ENCODE data around the gene TSHZ2. TPM values are rescaled to one million over a fixed set of nuclear protein-coding genes. Genes with fewer than 3 reads are reported as not detected.

The TSHZ2 gene
- total and polyA plus RNA-seq, 2 of the 4 experiments (the other 2 are of a cell fraction), result under 0.01 to 0.02 TPM

DNA sequence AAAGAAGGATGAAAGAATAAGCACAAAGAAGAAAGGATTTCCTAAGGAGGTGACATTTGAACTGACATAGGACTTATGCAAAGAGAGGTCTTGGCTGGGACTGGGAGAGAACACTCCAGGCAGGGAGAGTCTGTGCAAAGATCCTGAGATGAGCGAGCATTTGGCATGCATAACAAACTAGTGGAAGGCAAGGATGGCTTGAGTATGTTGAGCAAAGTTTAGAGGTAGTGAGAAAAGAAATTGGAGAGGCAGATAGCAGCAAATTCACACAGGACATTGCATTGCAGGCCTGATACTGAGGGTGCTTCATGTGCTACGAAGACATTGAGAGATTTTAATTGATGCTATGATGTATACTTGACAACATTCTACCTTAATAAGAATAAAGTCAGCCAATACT, 383.6 kb downstream of the TSHZ2 start:
- Histone ChIP-seq H3K36me3 (ENCODE audit: control insufficient read depth, insufficient read depth, low read length) (no peaks in the 10 kb centered on the region), H3K4me1 (ENCODE audit: control insufficient read depth, insufficient read depth, low read length) (peaks cover 5% of the 10 kb centered on the region; the same call in 1 of the 2 replicates), H3K9me1 (ENCODE audit: insufficient read depth, low read length) (no peaks in the 10 kb centered on the region), H2BK20ac (ENCODE audit: low read depth, low read length) (no peak overlapping the region), H4K20me1 (ENCODE audit: insufficient read depth, low read length) (no peaks in the 10 kb centered on the region), H3K4me3 (ENCODE audit: insufficient read depth, low read depth, low read length) (no peak overlapping the region), H3K27ac (ENCODE audit: insufficient read depth, low read length) (no peak overlapping the region), H3K14ac (replicated peaks; ENCODE audit: low read depth, low read length) (no peak overlapping the region), H3K9me3 (ENCODE audit: control insufficient read depth, insufficient read depth, low read length) (peaks cover 3% of the 10 kb centered on the region), H3K9ac (ENCODE audit: low read depth, low read length) (no peak overlapping the region), H3K18ac (ENCODE audit: low read depth, low read length) (no peak overlapping the region), H2BK120ac (ENCODE audit: low read depth, low read length) (no peak overlapping the region), H3K56ac (ENCODE audit: extremely low read depth, insufficient read depth, low read length) (no peak overlapping the region), H3K79me1 (ENCODE audit: low read depth in 1 of 2, low read length in 2 of 2) (no peaks in the 10 kb centered on the region), H2BK5ac (ENCODE audit: low read depth, low read length, poor library complexity, severe bottlenecking) (no peak overlapping the region), H4K91ac (ENCODE audit: insufficient read depth, low read depth, low read length) (no peak overlapping the region), H3K4ac (ENCODE audit: low read depth, low read length) (no peak overlapping the region), H2AK5ac (ENCODE audit: low read depth, low read length) (no peak overlapping the region), H3K27me3 (ENCODE audit: control insufficient read depth, insufficient read depth, low read length) (no peaks in the 10 kb centered on the region), H2AFZ (replicated peaks; ENCODE audit: low read length, poor library complexity) (no peak overlapping the region), H4K8ac (ENCODE audit: low read depth in 2 of 2, low read length in 2 of 2) (no peak overlapping the region), H4K5ac (ENCODE audit: low read depth, low read length) (no peak overlapping the region), H2BK15ac (ENCODE audit: low read depth, low read length) (no peak overlapping the region), H3K23ac (ENCODE audit: low read depth, low read length) (no peak overlapping the region), H3K4me2 (ENCODE audit: low read depth, low read length) (no peak overlapping the region), H2AK9ac (replicated peaks; ENCODE audit: low read depth, low read length, poor library complexity) (no peak overlapping the region)
- POLR2A ChIA-PET (ENCODE audit: unreplicated experiment), result no interaction called here
- in situ Hi-C loops (cut with MboI; ENCODE audit: low sequenced_read_pairs), result no loop called here
- no TSS peak for BruUV-seq (replicated peaks)
- no peak for ATAC-seq (ENCODE audit: low read depth)
- no peak for DNase-seq
- dilution Hi-C loops (cut with HindIII; ENCODE audit: low sequenced_read_pairs, unreplicated experiment), result no loop called here
- TF ChIP-seq, protein P1, sequence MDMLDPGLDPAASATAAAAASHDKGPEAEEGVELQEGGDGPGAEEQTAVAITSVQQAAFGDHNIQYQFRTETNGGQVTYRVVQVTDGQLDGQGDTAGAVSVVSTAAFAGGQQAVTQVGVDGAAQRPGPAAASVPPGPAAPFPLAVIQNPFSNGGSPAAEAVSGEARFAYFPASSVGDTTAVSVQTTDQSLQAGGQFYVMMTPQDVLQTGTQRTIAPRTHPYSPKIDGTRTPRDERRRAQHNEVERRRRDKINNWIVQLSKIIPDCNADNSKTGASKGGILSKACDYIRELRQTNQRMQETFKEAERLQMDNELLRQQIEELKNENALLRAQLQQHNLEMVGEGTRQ (IDR thresholded peaks at IDR 0.05; ENCODE audit: low read depth, low read length), result no peak
- CTCF ChIA-PET, result no interaction called here
- intact Hi-C loops (cut with micrococcal nuclease), result no loop called here
- WGBS, 2 experiments (ENCODE audit: extremely low coverage in 2 of 2, insufficient read length in 1 of 2), result 83% methylated on average over 1 of the region's 2 CpGs; no CpG with 5 or more reads in 1 of the 2 experiments

Data from IMR-90 (cell line).